ENCODE measurements around the gene PLA2G3. TPM values are rescaled to one million over a fixed set of nuclear protein-coding genes. Genes with fewer than 3 reads are reported as not detected.

The PLA2G3 gene
- total and polyA plus RNA-seq, 2 of the 13 experiments (the other 11 are each of a cell fraction or from before 2014, with no cell fraction given), result 0.12 to 0.42 TPM

DNA sequence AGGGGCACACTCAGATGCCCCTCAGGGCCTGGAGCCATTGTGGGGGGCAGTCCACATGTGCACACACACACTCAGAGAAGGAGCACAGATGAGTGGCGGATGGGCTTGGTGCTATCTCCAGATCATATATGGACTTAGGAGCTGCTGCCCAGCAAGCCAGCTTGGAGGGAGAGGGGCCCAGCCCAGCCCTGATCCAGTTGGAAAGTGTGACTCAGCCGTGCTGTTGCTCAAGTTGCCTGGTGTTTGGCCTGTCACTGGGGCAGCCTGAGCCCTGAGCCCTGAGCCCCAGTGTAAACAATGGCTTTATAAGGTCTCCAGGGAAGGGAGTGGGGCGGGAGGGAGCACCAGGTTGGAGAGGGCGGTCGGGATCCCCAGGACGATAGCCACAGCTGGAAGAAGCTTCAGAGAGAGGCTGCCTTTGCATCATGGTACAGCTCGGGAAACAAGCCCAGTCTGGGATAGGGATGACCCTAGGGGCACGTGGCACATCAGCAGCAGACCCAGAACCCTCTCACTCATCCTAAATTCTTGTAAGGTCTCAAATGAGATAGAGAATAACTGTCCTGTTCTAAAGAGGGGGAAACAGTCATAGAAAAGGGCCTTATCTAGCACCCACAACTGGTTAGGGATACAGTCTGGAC lies 37.7 kb downstream of the PLA2G3 start (continued):
- TF ChIP-seq ZNF615 (CRISPR knock-in tag; IDR thresholded peaks at IDR 0.05; ENCODE audit: borderline replicate concordance) (no peak), WIZ (CRISPR knock-in tag; IDR thresholded peaks at IDR 0.05) (no peak), ATF7-NPFF (CRISPR knock-in tag; IDR thresholded peaks at IDR 0.05; ENCODE audit: low read depth) (no peak), MEIS2 (CRISPR knock-in tag; IDR thresholded peaks at IDR 0.05) (no peak), YEATS2 (CRISPR knock-in tag; IDR thresholded peaks at IDR 0.05; ENCODE audit: borderline replicate concordance) (no peak), RARA (CRISPR knock-in tag; IDR thresholded peaks at IDR 0.05) (peak; percentile 49; the same call in 1 of the 2 replicates), NFKBIZ (CRISPR knock-in tag; IDR thresholded peaks at IDR 0.05) (no peak), ZNF605 (CRISPR knock-in tag; IDR thresholded peaks at IDR 0.05) (peak; percentile 76), NFE2L1 (CRISPR knock-in tag; IDR thresholded peaks at IDR 0.05; ENCODE audit: borderline replicate concordance) (no peak), RNF2 (conservative IDR thresholded peaks at IDR 0.05; ENCODE audit: low read depth) (no peak), FOXO1 (CRISPR knock-in tag; IDR thresholded peaks at IDR 0.05) (peak; percentile 67; the same call in 1 of the 2 replicates), CBFB (CRISPR knock-in tag; IDR thresholded peaks at IDR 0.05) (no peak), FOXA3 (CRISPR knock-in tag; IDR thresholded peaks at IDR 0.05) (peak; percentile 84), SOX5 (CRISPR knock-in tag; IDR thresholded peaks at IDR 0.05; ENCODE audit: borderline replicate concordance) (peak; percentile 45; the same call in 1 of the 2 replicates), JUNB (CRISPR knock-in tag; IDR thresholded peaks at IDR 0.05; ENCODE audit: borderline replicate concordance) (peak; percentile 69), ZNF138 (CRISPR knock-in tag; IDR thresholded peaks at IDR 0.05; ENCODE audit: low read depth) (no peak), ZNF772 (CRISPR knock-in tag; IDR thresholded peaks at IDR 0.05) (0 out of 2 replicates have a peak, but pooled peaks have one; percentile 30), GTF2F1 (IDR thresholded peaks at IDR 0.05; ENCODE audit: low read length) (no peak), PHF20 (CRISPR knock-in tag; IDR thresholded peaks at IDR 0.05) (no peak), ZNF766 (CRISPR knock-in tag; IDR thresholded peaks at IDR 0.05; ENCODE audit: borderline replicate concordance) (no peak)
- TF ChIP-seq, protein P1, sequence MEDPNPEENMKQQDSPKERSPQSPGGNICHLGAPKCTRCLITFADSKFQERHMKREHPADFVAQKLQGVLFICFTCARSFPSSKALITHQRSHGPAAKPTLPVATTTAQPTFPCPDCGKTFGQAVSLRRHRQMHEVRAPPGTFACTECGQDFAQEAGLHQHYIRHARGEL (CRISPR knock-in tag; IDR thresholded peaks at IDR 0.05), result no peak
- TF ChIP-seq, protein P2, sequence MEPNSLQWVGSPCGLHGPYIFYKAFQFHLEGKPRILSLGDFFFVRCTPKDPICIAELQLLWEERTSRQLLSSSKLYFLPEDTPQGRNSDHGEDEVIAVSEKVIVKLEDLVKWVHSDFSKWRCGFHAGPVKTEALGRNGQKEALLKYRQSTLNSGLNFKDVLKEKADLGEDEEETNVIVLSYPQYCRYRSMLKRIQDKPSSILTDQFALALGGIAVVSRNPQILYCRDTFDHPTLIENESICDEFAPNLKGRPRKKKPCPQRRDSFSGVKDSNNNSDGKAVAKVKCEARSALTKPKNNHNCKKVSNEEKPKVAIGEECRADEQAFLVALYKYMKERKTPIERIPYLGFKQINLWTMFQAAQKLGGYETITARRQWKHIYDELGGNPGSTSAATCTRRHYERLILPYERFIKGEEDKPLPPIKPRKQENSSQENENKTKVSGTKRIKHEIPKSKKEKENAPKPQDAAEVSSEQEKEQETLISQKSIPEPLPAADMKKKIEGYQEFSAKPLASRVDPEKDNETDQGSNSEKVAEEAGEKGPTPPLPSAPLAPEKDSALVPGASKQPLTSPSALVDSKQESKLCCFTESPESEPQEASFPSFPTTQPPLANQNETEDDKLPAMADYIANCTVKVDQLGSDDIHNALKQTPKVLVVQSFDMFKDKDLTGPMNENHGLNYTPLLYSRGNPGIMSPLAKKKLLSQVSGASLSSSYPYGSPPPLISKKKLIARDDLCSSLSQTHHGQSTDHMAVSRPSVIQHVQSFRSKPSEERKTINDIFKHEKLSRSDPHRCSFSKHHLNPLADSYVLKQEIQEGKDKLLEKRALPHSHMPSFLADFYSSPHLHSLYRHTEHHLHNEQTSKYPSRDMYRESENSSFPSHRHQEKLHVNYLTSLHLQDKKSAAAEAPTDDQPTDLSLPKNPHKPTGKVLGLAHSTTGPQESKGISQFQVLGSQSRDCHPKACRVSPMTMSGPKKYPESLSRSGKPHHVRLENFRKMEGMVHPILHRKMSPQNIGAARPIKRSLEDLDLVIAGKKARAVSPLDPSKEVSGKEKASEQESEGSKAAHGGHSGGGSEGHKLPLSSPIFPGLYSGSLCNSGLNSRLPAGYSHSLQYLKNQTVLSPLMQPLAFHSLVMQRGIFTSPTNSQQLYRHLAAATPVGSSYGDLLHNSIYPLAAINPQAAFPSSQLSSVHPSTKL (CRISPR knock-in tag; IDR thresholded peaks at IDR 0.05), result peak; percentile 57
- TF ChIP-seq, protein P3, sequence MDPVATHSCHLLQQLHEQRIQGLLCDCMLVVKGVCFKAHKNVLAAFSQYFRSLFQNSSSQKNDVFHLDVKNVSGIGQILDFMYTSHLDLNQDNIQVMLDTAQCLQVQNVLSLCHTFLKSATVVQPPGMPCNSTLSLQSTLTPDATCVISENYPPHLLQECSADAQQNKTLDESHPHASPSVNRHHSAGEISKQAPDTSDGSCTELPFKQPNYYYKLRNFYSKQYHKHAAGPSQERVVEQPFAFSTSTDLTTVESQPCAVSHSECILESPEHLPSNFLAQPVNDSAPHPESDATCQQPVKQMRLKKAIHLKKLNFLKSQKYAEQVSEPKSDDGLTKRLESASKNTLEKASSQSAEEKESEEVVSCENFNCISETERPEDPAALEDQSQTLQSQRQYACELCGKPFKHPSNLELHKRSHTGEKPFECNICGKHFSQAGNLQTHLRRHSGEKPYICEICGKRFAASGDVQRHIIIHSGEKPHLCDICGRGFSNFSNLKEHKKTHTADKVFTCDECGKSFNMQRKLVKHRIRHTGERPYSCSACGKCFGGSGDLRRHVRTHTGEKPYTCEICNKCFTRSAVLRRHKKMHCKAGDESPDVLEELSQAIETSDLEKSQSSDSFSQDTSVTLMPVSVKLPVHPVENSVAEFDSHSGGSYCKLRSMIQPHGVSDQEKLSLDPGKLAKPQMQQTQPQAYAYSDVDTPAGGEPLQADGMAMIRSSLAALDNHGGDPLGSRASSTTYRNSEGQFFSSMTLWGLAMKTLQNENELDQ (CRISPR knock-in tag; IDR thresholded peaks at IDR 0.05; ENCODE audit: borderline replicate concordance), result no peak
- TF ChIP-seq, protein P4, sequence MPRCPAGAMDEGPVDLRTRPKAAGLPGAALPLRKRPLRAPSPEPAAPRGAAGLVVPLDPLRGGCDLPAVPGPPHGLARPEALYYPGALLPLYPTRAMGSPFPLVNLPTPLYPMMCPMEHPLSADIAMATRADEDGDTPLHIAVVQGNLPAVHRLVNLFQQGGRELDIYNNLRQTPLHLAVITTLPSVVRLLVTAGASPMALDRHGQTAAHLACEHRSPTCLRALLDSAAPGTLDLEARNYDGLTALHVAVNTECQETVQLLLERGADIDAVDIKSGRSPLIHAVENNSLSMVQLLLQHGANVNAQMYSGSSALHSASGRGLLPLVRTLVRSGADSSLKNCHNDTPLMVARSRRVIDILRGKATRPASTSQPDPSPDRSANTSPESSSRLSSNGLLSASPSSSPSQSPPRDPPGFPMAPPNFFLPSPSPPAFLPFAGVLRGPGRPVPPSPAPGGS (CRISPR knock-in tag; IDR thresholded peaks at IDR 0.05), result no peak
